GM18498 (cell line): Measurements from ENCODE around the gene SLC16A14.
"Not testable (repeated sequence)": the region's sequence is repeated elsewhere in the genome, so short reads cannot be mapped to it uniquely, and the experiment has no call there.

Experiments
- ATAC-seq: cut with Tn5 transposase; IDR thresholded peaks from one replicate; pipeline ENCODE4 v1.9.1; 2021; ENCODE audit warnings: mild to moderate bottlenecking, moderate library complexity; ENCODE audit not compliant: unreplicated experiment

SLC16A14 gene

GRCh38 chr2:230068651-230069055 is at the start of gene SLC16A14:
Gene SLC16A14 (minus strand): TSS chr2:230068924. CDS start chr2:230059352, 9,572 bp downstream.
- ATAC-seq: peak; percentile 25

- ATAC-seq: no peak
Measured at GRCh38 chr2:230106771-230107170, 38.0 kb upstream of the SLC16A14 start.

- ATAC-seq: not testable (repeated sequence)
Measured at GRCh38 chr2:230101967-230102366, 33.2 kb upstream of the SLC16A14 start.

- no peak for ATAC-seq
Measured at GRCh38 chr2:230097841-230098240, 29.1 kb upstream of the SLC16A14 start.

GRCh38 chr2:230097424-230097823 is 28.7 kb upstream of the SLC16A14 start:
- no peak for ATAC-seq

GRCh38 chr2:230090967-230091366 is 22.2 kb upstream of the SLC16A14 start:
- no peak for ATAC-seq

GRCh38 chr2:230085201-230085600 is 16.5 kb upstream of the SLC16A14 start:
- no peak for ATAC-seq

GRCh38 chr2:230077851-230078547 is 9.3 kb upstream of the SLC16A14 start:
- no peak for ATAC-seq

GRCh38 chr2:230076819-230077218 is 8.1 kb upstream of the SLC16A14 start:
- ATAC-seq: no peak

- ATAC-seq: no peak
Measured at GRCh38 chr2:230075988-230076631, 7.4 kb upstream of the SLC16A14 start.

GRCh38 chr2:230071421-230071820 is 2.7 kb upstream of the SLC16A14 start:
- no peak for ATAC-seq

GRCh38 chr2:230069402-230069801 is 678 bp upstream of the SLC16A14 start:
- ATAC-seq: no peak

GRCh38 chr2:230068016-230068650 is 591 bp downstream of the SLC16A14 start:
- peak; percentile 44 for ATAC-seq

- ATAC-seq: no peak
Measured at GRCh38 chr2:230060672-230061293, 7.9 kb downstream of the SLC16A14 start.

GRCh38 chr2:230053753-230054478 is 14.8 kb downstream of the SLC16A14 start:
- ATAC-seq: no peak

- no peak for ATAC-seq
Measured at GRCh38 chr2:230052299-230052698, 16.4 kb downstream of the SLC16A14 start.

- no peak for ATAC-seq
Measured at GRCh38 chr2:230050136-230050535, 18.6 kb downstream of the SLC16A14 start.

- ATAC-seq: no peak
Measured at GRCh38 chr2:230048010-230048671, 20.6 kb downstream of the SLC16A14 start.

GRCh38 chr2:230046491-230046890 is 22.2 kb downstream of the SLC16A14 start:
- ATAC-seq: no peak

- ATAC-seq: no peak
Measured at GRCh38 chr2:230043461-230043860, 25.3 kb downstream of the SLC16A14 start.
